Endothelial cell of umbilical vein (primary cell): ENCODE results near the gene COG4. TPM values are rescaled to one million over a fixed set of nuclear protein-coding genes. Genes with fewer than 3 reads are reported as not detected.

Experiments used
- BruUV-seq: library from RNA; stranded (reverse); fragments of 400-500 nt; replicated peaks from 2 replicates; lab custom pipeline; 2021; lab: Mats Ljungman, UMichigan
- CTCF ChIA-PET: fragments of 300-600, 350-600 bp; sonication (Branson Sonifier 250); formaldehyde crosslinking; loops from one replicate; lab custom pipeline; 2021; ENCODE audit warnings: antibody characterized with exemption, inconsistent platforms; lab: Charles Lee
- POLR2A ChIA-PET: fragments of 300-600, 350-600 bp; sonication (Branson Sonifier 250); formaldehyde crosslinking; loops from one replicate; lab custom pipeline; 2021; ENCODE audit warnings: antibody characterized with exemption, inconsistent platforms; lab: Charles Lee
- DNase-seq: peaks from one replicate; pipeline ENCODE4 v3.0.0-alpha.2; 2011; ENCODE audit warnings: low read depth, low spot score
- FAIRE-seq: peaks from 2 replicates; lab custom pipeline; 2011; peaks lifted over from hg19 to GRCh38; lab: Jason Lieb, UNC
- H2AFZ ChIP-seq: 2 replicates; pipeline ENCODE4 v1.6.0; 2012; ENCODE audit warnings: low read depth, low read length, control low read depth, inconsistent platforms
- H3K27ac ChIP-seq: 2 replicates; pipeline ENCODE4 v1.5.1; 2011; ENCODE audit warnings: low read depth, mild to moderate bottlenecking, control low read depth, low read length, moderate library complexity; ENCODE audit not compliant: insufficient read depth
- H3K27me3 ChIP-seq, 2 experiments: 2 replicates each; pipeline versions ENCODE4 v1.6.0 to v1.6.1; 2011; ENCODE audit warnings: low read length in 2 of 2, mixed read lengths in 1 of 2; ENCODE audit not compliant: control insufficient read depth in 2 of 2, insufficient read depth in 2 of 2
- H3K36me3 ChIP-seq, 2 experiments: 2 replicates in 1 of 2; 3 replicates in 1 of 2; pipeline ENCODE4 v1.5.1; 2011; ENCODE audit warnings: low read length in 2 of 2, mild to moderate bottlenecking in 1 of 2, moderate library complexity in 1 of 2; ENCODE audit not compliant: control insufficient read depth in 2 of 2, insufficient read depth in 2 of 2; ENCODE audit errors: extremely low read depth in 1 of 2
- H3K4me1 ChIP-seq: 3 replicates; pipeline ENCODE4 v1.5.1; 2011; ENCODE audit warnings: mild to moderate bottlenecking, low read length; ENCODE audit not compliant: control insufficient read depth, insufficient read depth; ENCODE audit errors: extremely low read depth
- H3K4me2 ChIP-seq: 2 replicates; pipeline ENCODE4 v1.6.1; 2011; ENCODE audit warnings: low read length, control low read depth, mixed read lengths; ENCODE audit not compliant: insufficient read depth
- H3K4me3 ChIP-seq, 3 experiments: fragments of 200-600 bp in 1 of 3; sonication (generic), shearing (Covaris generic) in 1 of 3; replicated peaks in 1 of 3; 2 replicates each; pipeline ENCODE4 v1.5.1; 2011 to 2016; ENCODE audit warnings: control low read depth in 3 of 3, low read length in 3 of 3, mild to moderate bottlenecking in 2 of 3, inconsistent platforms in 1 of 3, low read depth in 1 of 3, moderate library complexity in 1 of 3; ENCODE audit not compliant: insufficient read depth in 1 of 3
- H3K79me2 ChIP-seq: 2 replicates; pipeline ENCODE4 v1.6.0; 2012; ENCODE audit warnings: low read length, inconsistent platforms; ENCODE audit not compliant: control insufficient read depth, insufficient read depth
- H3K9ac ChIP-seq: replicated peaks from 2 replicates; pipeline ENCODE3; 2011; ENCODE audit warnings: low read length, control low read depth; ENCODE audit not compliant: insufficient read depth; ENCODE audit errors: extremely low read depth
- H3K9me1 ChIP-seq: replicated peaks from 3 replicates; pipeline ENCODE4 v1.6.0; 2011; ENCODE audit warnings: mild to moderate bottlenecking, low read length; ENCODE audit not compliant: control insufficient read depth, insufficient read depth; ENCODE audit errors: extremely low read depth
- H3K9me3 ChIP-seq: replicated peaks from 2 replicates; pipeline ENCODE4 v1.5.1; 2012; ENCODE audit warnings: low read length, inconsistent platforms; ENCODE audit not compliant: control insufficient read depth, insufficient read depth
- H4K20me1 ChIP-seq: replicated peaks from 2 replicates; pipeline ENCODE3; 2011; ENCODE audit warnings: mild to moderate bottlenecking, low read length; ENCODE audit not compliant: control insufficient read depth, insufficient read depth; ENCODE audit errors: extremely low read depth
- EZH2 ChIP-seq: IDR thresholded peaks from 2 replicates; pipeline ENCODE4 v1.6.1; 2012; ENCODE audit warnings: borderline replicate concordance, low read depth, mild to moderate bottlenecking, moderate library complexity, low read length, inconsistent platforms; ENCODE audit not compliant: severe bottlenecking
- FOS ChIP-seq: IDR thresholded peaks from 2 replicates; pipeline ENCODE4 v1.6.1; 2011; ENCODE audit warnings: mild to moderate bottlenecking, low read length, moderate library complexity, borderline replicate concordance; ENCODE audit not compliant: insufficient read depth
- GATA2 ChIP-seq: IDR thresholded peaks from 2 replicates; pipeline ENCODE4 v1.7.0; 2011; ENCODE audit warnings: low read depth, mild to moderate bottlenecking, moderate library complexity, mixed read lengths, low read length; ENCODE audit not compliant: insufficient read length, insufficient read depth
- JUN ChIP-seq: IDR thresholded peaks from 2 replicates; pipeline ENCODE4 v1.6.1; 2011; ENCODE audit warnings: borderline replicate concordance, low read depth; ENCODE audit not compliant: insufficient read length, insufficient read depth
- MYC ChIP-seq: IDR thresholded peaks from one replicate; pipeline ENCODE4 v1.6.1; 2011; ENCODE audit warnings: mild to moderate bottlenecking, low read depth, low read length
- POLR2A ChIP-seq: IDR thresholded peaks from 2 replicates; pipeline ENCODE4 v1.6.1; 2012; ENCODE audit warnings: low read depth, mild to moderate bottlenecking, control low read depth, low read length
- POLR2AphosphoS5 ChIP-seq: IDR thresholded peaks from 2 replicates; pipeline ENCODE4 v1.6.1; 2012; ENCODE audit warnings: low read depth, mild to moderate bottlenecking, control low read depth, low read length, moderate library complexity; ENCODE audit not compliant: insufficient read depth
- dilution Hi-C: fragments of 300-500 bp; cut with MboI; formaldehyde crosslinking; loops from one replicate; pipeline ENCODE4 v1.15.0; 2019; ENCODE audit warnings: low sequenced_read_pairs; ENCODE audit not compliant: extremely low pct_ligation_motif_present
- intact Hi-C: fragments of 100-400 bp; cut with micrococcal nuclease; formaldehyde crosslinking; loops from one replicate; pipeline ENCODE4 v1.10.0; 2022
- polyA plus RNA-seq, 4 experiments: library from polyadenylated mRNA; depleted of rRNA in 3 of 4; stranded (reverse) in 3 of 4; unstranded in 1 of 4; fragments of >200 nt; gene quantifications; 2 replicates each; pipeline versions ENCODE4 v1.2.1 to v1.2.3, GENCODE V29; 2011 to 2012; ENCODE audit warnings: missing spikeins in 1 of 4
- total RNA-seq: library from RNA; stranded (reverse); gene quantifications from 2 replicates; pipeline ENCODE4 v1.2.3, GENCODE V29; 2021
- TF ChIP-seq, protein P1 (sequence below): IDR thresholded peaks from 2 replicates; pipeline ENCODE4 v1.6.1; 2011; ENCODE audit not compliant: insufficient read depth, insufficient read length
- TF ChIP-seq, protein P2 (sequence below), 2 donors: IDR thresholded peaks; 1 replicate in 1 of 2; 2 replicates in 1 of 2; pipeline ENCODE4 v1.5.1; 2011; ENCODE audit warnings: low read length in 2 of 2, mild to moderate bottlenecking in 2 of 2, moderate library complexity in 2 of 2, control low read depth in 1 of 2, inconsistent platforms in 1 of 2, low read depth in 1 of 2; ENCODE audit not compliant: insufficient read depth in 1 of 2; ENCODE audit errors: extremely low read depth in 1 of 2

Gene COG4
- total and polyA plus RNA-seq, 2 donors (not counting 3 experiments of a cell fraction or from before 2014, with no cell fraction given): 53.7 to 61.2 TPM

DNA sequence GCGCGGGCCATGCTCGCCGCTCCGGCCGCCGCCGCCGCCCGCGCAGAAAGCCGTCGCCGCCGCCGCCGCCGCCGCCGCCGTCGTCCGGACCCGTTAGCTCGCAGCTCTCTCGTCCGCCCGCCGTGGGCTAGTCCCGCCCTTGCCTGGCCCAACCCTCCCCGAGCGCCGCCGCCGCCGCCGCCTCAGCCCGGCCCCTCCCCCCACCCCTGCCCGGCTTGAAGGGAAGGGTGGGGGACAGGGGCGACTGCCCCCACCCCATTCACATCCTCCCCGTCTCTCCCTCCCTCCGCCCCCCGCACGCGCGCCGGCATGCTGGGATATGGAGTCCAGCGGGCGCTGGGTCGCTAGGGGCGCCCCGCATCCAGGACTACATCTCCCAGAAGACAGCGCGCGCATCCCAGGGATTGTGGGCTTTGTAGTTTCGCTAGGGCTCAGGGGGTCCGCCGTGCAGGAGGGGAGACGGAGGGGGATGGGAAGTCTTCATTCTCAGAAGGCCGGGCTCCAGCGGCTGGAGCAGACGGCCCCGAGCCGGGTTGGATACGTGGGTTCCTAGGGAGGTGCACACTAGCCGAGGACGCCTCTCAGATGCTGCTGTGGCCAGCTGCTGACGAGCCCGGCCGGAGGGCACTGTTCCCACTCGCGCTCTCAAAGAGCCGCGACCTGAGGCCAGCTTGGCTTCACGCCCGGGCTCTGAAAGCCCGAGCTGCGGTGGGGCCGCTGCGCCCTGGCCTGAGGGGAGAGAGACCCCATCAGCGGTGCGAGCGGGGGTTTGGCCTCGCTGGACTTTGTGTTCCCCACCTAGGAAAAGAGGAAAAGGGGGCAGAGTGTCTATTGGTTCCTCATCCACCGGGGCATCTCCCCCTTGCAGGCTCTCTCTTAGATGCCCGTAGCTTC, 84.1 kb downstream of the COG4 start, which contains the start of gene ST3GAL2:
ST3GAL2 (minus strand) TSS at position 132 of the 894 bp plus-strand sequence. CDS start 40,570 bp downstream, outside the sequence.
- dilution Hi-C loops (no loop called here), intact Hi-C loops (loop anchor here (1.0 to 2.0 kb wide), 4 partner anchors 15 to 84 kb away; partner anchors contain the start of genes COG4, FCSK and SF3B3)
- no TSS peak for BruUV-seq
- H3K36me3 ChIP-seq: peaks cover 0 to 5% of the 10 kb centered on the region in 2 experiments
- H3K9me3 ChIP-seq: no peaks in the 10 kb centered on the region
- peak within 1 kb of the TSS; percentile 42 for H3K27ac ChIP-seq
- H3K4me3 ChIP-seq: peak within 1 kb of the TSS; percentile 53 to 88 (median 66)
- peak within 1 kb of the TSS; percentile 96 for H3K4me2 ChIP-seq
- ChIA-PET CTCF (interaction anchor here (0.6 to 2.0 kb wide), 9 partner anchors 10 to 1150 kb away, joined by 3 to 8 read pairs (median 5); no protein-coding TSS in a partner anchor), POLR2A (interaction anchor here (0.8 kb wide), 1 partner anchor 58 kb away, joined by 3 read pairs; no protein-coding TSS in a partner anchor)
- H3K9ac ChIP-seq: peak within 1 kb of the TSS; percentile 72
- FAIRE-seq: peak; percentile 81
- peaks cover 33% of the 10 kb centered on the region for H3K79me2 ChIP-seq
- no peaks in the 10 kb centered on the region for H3K27me3 ChIP-seq
- peaks cover 32% of the 10 kb centered on the region for H3K4me1 ChIP-seq
- TF ChIP-seq EZH2 (no peak), FOS (no peak), POLR2A (peak; percentile 34), MYC (peak; percentile 20), GATA2 (no peak), POLR2AphosphoS5 (peak; percentile 6), JUN (no peak)
- TF ChIP-seq, protein P1, sequence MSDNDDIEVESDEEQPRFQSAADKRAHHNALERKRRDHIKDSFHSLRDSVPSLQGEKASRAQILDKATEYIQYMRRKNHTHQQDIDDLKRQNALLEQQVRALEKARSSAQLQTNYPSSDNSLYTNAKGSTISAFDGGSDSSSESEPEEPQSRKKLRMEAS: no peak
- TF ChIP-seq, protein P2, sequence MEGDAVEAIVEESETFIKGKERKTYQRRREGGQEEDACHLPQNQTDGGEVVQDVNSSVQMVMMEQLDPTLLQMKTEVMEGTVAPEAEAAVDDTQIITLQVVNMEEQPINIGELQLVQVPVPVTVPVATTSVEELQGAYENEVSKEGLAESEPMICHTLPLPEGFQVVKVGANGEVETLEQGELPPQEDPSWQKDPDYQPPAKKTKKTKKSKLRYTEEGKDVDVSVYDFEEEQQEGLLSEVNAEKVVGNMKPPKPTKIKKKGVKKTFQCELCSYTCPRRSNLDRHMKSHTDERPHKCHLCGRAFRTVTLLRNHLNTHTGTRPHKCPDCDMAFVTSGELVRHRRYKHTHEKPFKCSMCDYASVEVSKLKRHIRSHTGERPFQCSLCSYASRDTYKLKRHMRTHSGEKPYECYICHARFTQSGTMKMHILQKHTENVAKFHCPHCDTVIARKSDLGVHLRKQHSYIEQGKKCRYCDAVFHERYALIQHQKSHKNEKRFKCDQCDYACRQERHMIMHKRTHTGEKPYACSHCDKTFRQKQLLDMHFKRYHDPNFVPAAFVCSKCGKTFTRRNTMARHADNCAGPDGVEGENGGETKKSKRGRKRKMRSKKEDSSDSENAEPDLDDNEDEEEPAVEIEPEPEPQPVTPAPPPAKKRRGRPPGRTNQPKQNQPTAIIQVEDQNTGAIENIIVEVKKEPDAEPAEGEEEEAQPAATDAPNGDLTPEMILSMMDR (IDR thresholded peaks at IDR 0.05; ENCODE audit: extremely low read depth in 1 of 2, insufficient read depth in 1 of 2, low read depth in 1 of 2, low read length in 2 of 2): no peak
- peak; percentile 95 for DNase-seq
- peak within 1 kb of the TSS; percentile 98 for H2AFZ ChIP-seq
- H3K9me1 ChIP-seq: no peaks in the 10 kb centered on the region
- H4K20me1 ChIP-seq: no peaks in the 10 kb centered on the region
